NCI-H146 (cell line): ENCODE measurements around the gene ITPA.

Experiments used
- DNase-seq: peaks from one replicate; lab custom pipeline; 2025; lab: John Stamatoyannopoulos, UW

ITPA gene

GRCh38 chr20:3227936-3228749 lies 18.8 kb downstream of the ITPA start:
- no peak for DNase-seq

GRCh38 chr20:3228750-3229032 lies 19.4 kb downstream of the ITPA start:
- no peak for DNase-seq

GRCh38 chr20:3229158-3229557 lies 19.9 kb downstream of the ITPA start:
- no peak for DNase-seq

GRCh38 chr20:3229798-3230197 lies 20.5 kb downstream of the ITPA start:
- no peak for DNase-seq

GRCh38 chr20:3231116-3231515 lies 21.8 kb downstream of the ITPA start:
- DNase-seq: no peak

- no peak for DNase-seq
Measured at GRCh38 chr20:3231889-3232588, 22.7 kb downstream of the ITPA start.

GRCh38 chr20:3233131-3233990 lies 24.1 kb downstream of the ITPA start:
- DNase-seq: no peak

GRCh38 chr20:3233991-3234498 lies 24.7 kb downstream of the ITPA start:
- no peak for DNase-seq

GRCh38 chr20:3235666-3236324 lies 26.5 kb downstream of the ITPA start:
- no peak for DNase-seq

GRCh38 chr20:3237011-3237957 lies 28.0 kb downstream of the ITPA start:
- DNase-seq: no peak

GRCh38 chr20:3237958-3238615 lies 28.8 kb downstream of the ITPA start:
- peak; percentile 32 for DNase-seq

- peak; percentile 52 for DNase-seq
Measured at GRCh38 chr20:3238616-3239025, 29.3 kb downstream of the ITPA start.

GRCh38 chr20:3239026-3239866 lies 29.9 kb downstream of the ITPA start, which contains the start of gene SLC4A11:
Gene SLC4A11, minus strand, starts transcription at chr20:3239190. Its CDS starts 53 bp downstream, at chr20:3239137.
- DNase-seq: peak; percentile 83

- peak; percentile 51 for DNase-seq
Measured at GRCh38 chr20:3239867-3240775, 30.8 kb downstream of the ITPA start.

- no peak for DNase-seq
Measured at GRCh38 chr20:3240776-3241363, 31.6 kb downstream of the ITPA start.

GRCh38 chr20:3242172-3242692 lies 32.9 kb downstream of the ITPA start:
- no peak for DNase-seq

GRCh38 chr20:3243718-3244358 lies 34.5 kb downstream of the ITPA start:
- no peak for DNase-seq
